ENCODE measurements around the gene SORCS1. TPM values are rescaled to one million over a fixed set of nuclear protein-coding genes. Genes with fewer than 3 reads are reported as not detected.

SORCS1 gene
- total and polyA plus RNA-seq, 2 of the 8 experiments (the other 6 are each of a cell fraction or from before 2014, with no cell fraction given), result 4.1 to 4.6 TPM

- TF ChIP-seq E2F6 (IDR thresholded peaks at IDR 0.05), result no peak
These were observed 127.0 kb downstream of the SORCS1 start (continued) for GRCh38 chr10:107037192-107038122.
